Liver (tissue), 3 donors: ENCODE results near the gene TK1.

Experiments
- ATF3 ChIP-seq: IDR thresholded peaks from 2 replicates; pipeline ENCODE4 v1.6.1; 2016; ENCODE audit warnings: antibody characterized with exemption
- CTCF ChIP-seq: fragments of 150-350 bp; IDR thresholded peaks from 2 replicates; pipeline ENCODE4 v1.5.1; 2017; ENCODE audit warnings: improper control_type of control experiment, low read depth, low read length; ENCODE audit not compliant: missing input control
- JUND ChIP-seq, 2 donors: IDR thresholded peaks; 2 replicates each; pipeline ENCODE4 v1.6.1; 2016; ENCODE audit warnings: antibody characterized with exemption in 2 of 2
- RAD21 ChIP-seq, 2 donors: IDR thresholded peaks; 2 replicates each; pipeline ENCODE4 v1.6.1; 2016; ENCODE audit warnings: antibody characterized with exemption in 2 of 2, mild to moderate bottlenecking in 2 of 2
- RXRA ChIP-seq, 2 donors: IDR thresholded peaks; 2 replicates each; pipeline ENCODE4 v1.6.1; 2017 to 2018; ENCODE audit warnings: antibody characterized with exemption in 2 of 2, mild to moderate bottlenecking in 1 of 2
- TF ChIP-seq, protein P1 (sequence below): IDR thresholded peaks from 2 replicates; pipeline ENCODE4 v1.6.1; 2016; ENCODE audit warnings: antibody characterized with exemption
- donor health status: healthy.
- donor health status: healthy.

DNA sequence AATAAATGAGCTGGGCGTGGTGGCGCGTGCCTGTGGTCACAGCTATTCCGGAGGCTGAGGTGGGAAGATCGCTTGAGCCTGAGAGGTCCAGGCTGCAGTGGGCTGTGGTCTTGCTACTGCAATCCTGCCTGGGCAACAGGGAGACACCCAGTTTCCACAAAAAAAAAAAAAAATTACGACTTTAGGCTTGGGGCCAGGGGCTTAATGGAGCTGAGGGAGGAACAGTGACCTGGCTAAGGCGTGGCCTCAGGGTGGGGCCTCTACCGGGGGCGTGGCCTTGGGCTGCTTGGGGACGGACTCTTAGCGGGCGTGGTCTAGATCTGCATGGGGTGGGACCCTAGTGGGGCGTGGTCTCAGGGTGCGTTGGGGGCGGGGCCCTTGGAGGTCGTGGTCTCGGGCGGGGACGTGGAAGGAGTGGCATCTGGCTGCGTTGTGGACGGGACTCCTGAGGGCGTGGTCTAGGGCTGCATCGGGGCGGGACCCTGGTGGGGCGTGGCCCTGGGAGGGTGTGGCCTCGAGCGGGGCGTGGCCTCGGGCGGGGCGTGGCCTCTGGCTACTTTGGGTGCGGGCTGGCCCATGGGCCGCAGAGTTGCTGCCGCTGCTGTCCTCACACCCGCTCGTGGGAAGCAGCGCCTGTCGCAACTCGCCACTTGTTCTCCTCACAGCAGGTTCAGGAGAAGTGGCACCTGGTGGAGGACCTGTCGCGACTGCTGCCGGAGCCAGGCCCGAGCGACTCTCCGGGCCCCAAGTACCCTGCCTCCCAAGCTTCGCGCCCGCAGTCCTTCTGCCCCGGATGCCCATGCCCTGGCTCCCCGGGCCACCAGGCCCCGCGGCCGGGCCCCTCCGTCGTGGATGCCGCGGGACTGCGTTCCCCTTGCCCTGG, 46.4 kb downstream of the TK1 start:
- TF ChIP-seq RXRA (IDR thresholded peaks at IDR 0.05) (no peak), CTCF (no peak), JUND (IDR thresholded peaks at IDR 0.05) (no peak), RAD21 (IDR thresholded peaks at IDR 0.05) (no peak), ATF3 (no peak)
- TF ChIP-seq, protein P1, sequence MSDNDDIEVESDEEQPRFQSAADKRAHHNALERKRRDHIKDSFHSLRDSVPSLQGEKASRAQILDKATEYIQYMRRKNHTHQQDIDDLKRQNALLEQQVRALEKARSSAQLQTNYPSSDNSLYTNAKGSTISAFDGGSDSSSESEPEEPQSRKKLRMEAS: no peak
